PC-9 (cell line): Measurements from ENCODE around the gene IL1R2. TPM values are rescaled to one million over a fixed set of nuclear protein-coding genes. Genes with fewer than 3 reads are reported as not detected.
A peak's percentile ranks its signal among the peaks of the same experiment; 100 is the strongest.

Experiments used
- BruUV-seq: library from RNA; stranded (reverse); fragments of 400-500 nt; replicated peaks from 2 replicates; lab custom pipeline; 2021; lab: Mats Ljungman, UMichigan
- CTCF ChIA-PET: fragments of 300-600 bp; sonication (Branson Sonifier 250); formaldehyde crosslinking; loops from one replicate; lab custom pipeline; 2022; ENCODE audit warnings: antibody characterized with exemption; lab: Charles Lee
- POLR2A ChIA-PET: fragments of 300-600 bp; sonication (Branson Sonifier 250); formaldehyde crosslinking; loops from one replicate; lab custom pipeline; 2022; ENCODE audit warnings: antibody characterized with exemption; ENCODE audit not compliant: unreplicated experiment; lab: Charles Lee
- DNase-seq, 2 experiments: peaks; one replicate each; pipeline versions ENCODE4 v3.0.0 to v3.0.0-alpha.2; 2015 to 2022; ENCODE audit warnings: mixed read lengths in 1 of 2
- H2AFZ ChIP-seq: fragments of 200-600 bp; sonication (generic); 2 replicates; pipeline ENCODE4 v1.8.1; 2017; ENCODE audit warnings: antibody characterized with exemption
- H3F3A ChIP-seq: fragments of 200-600 bp; sonication (generic); 2 replicates; pipeline ENCODE4 v1.8.1; 2017; ENCODE audit warnings: antibody characterized with exemption, mild to moderate bottlenecking, low read depth; ENCODE audit not compliant: insufficient read depth
- H3K27ac ChIP-seq: fragments of 200-600 bp; sonication (generic); 2 replicates; pipeline ENCODE4 v1.6.1; 2016; ENCODE audit warnings: mixed run types
- H3K27me3 ChIP-seq: fragments of 200-600 bp; sonication (generic); 2 replicates; pipeline ENCODE4 v1.6.1; 2016; ENCODE audit warnings: low read depth, mixed run types; ENCODE audit not compliant: insufficient read depth
- H3K36me3 ChIP-seq: fragments of 200-600 bp; sonication (generic); 2 replicates; pipeline ENCODE4 v1.6.1; 2016; ENCODE audit warnings: low read depth, mixed run types
- H3K4me1 ChIP-seq: fragments of 200-600 bp; sonication (generic); replicated peaks from 2 replicates; pipeline ENCODE4 v1.6.1; 2016; ENCODE audit warnings: mixed run types; ENCODE audit not compliant: insufficient read depth
- H3K4me2 ChIP-seq: fragments of 200-600 bp; sonication (generic); 2 replicates; pipeline ENCODE4 v1.6.1; 2017; ENCODE audit warnings: mixed run types
- H3K4me3 ChIP-seq: fragments of 200-600 bp; sonication (generic); 2 replicates; pipeline ENCODE4 v1.6.1; 2016; ENCODE audit warnings: mixed run types
- H3K79me2 ChIP-seq: fragments of 200-600 bp; sonication (generic); 2 replicates; pipeline ENCODE4 v1.6.1; 2017; ENCODE audit warnings: low read depth, mixed run types
- H3K9me2 ChIP-seq: fragments of 200-600 bp; sonication (generic); 2 replicates; pipeline ENCODE4 v1.8.1; 2017; ENCODE audit warnings: mild to moderate bottlenecking; ENCODE audit not compliant: insufficient read depth
- H3K9me3 ChIP-seq: fragments of 200-600 bp; sonication (generic); 2 replicates; pipeline ENCODE4 v1.8.1; 2016; ENCODE audit warnings: low read depth; ENCODE audit not compliant: insufficient read depth
- H4K20me1 ChIP-seq: fragments of 200-600 bp; sonication (generic); 2 replicates; pipeline ENCODE4 v1.8.1; 2017; ENCODE audit not compliant: insufficient read depth
- CTCF ChIP-seq: fragments of 200-600 bp; sonication (generic); conservative IDR thresholded peaks from 2 replicates; pipeline ENCODE4 v1.6.1; 2017; ENCODE audit warnings: mixed run types, antibody characterized with exemption, mild to moderate bottlenecking, moderate library complexity
- EZH2 ChIP-seq: fragments of 200-600 bp; sonication (generic); IDR thresholded peaks from 2 replicates; pipeline ENCODE4 v1.8.0; 2017; ENCODE audit warnings: antibody characterized with exemption, low read depth
- intact Hi-C: fragments of 100-400 bp; cut with micrococcal nuclease; formaldehyde crosslinking; loops from one replicate; pipeline ENCODE4 v1.10.0; 2022; ENCODE audit not compliant: unreplicated experiment
- total RNA-seq: library from RNA; stranded (reverse); gene quantifications from 2 replicates; pipeline ENCODE4 v1.2.3, GENCODE V29; 2021

The IL1R2 gene
- total RNA-seq, 1 experiment from 2014 or later: 3.8 TPM

DNA sequence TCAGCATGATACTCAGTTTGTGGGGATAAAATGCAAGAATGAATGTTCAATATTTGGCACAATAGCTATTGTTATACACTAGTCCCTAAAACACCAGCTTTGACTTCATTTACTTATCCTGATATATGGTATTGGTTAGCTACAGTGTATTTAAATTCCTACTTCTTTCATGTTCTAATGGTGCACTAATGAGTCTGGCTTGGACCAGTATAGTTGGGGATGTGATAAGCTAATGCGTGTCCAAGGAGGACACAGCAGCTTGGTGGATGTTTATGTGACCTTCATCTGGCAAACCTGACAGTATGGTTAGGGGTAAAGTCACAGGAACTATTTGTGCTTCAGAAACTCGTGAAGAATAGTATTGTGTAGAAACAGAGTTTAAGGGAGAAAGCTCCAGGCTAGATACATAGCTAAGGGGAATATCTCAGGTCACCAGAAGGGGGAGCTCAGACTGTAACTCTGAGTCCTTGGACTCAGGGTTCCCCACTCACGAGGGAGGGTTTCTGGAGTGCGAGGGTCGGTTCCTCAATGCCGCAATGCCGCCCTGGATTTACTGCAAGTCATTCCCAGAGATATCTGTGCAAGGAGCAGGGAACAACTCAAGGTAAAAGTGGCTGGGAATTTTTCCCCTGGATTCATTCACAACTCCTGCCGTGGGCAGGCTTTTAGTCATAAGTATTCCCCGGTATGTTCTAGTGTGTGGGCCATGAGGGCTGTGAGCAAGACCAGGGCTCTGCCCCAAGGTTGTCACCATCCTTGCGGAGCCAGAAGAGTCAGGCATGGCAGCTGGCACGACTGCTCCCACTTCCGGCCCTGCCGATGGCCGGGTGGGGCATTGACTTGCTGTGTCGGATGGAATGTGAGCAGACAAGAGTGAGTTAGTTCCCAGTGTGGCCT lies 14.5 kb downstream of the IL1R2 start:
- H3F3A ChIP-seq: peaks cover 4% of the 10 kb centered on the region; the same call in 1 of the 2 replicates
- intact Hi-C loops: no loop called here
- no peak overlapping the region for H2AFZ ChIP-seq
- CTCF ChIA-PET: interaction anchor here (0.6 to 1.2 kb wide), 5 partner anchors 14 to 235 kb away, joined by 3 to 6 read pairs (median 4); no protein-coding TSS in a partner anchor
- BruUV-seq: no TSS peak
- no peak overlapping the region for H3K4me3 ChIP-seq
- H3K9me2 ChIP-seq: no peaks in the 10 kb centered on the region
- no peak for DNase-seq
- H3K27ac ChIP-seq: no peak overlapping the region
- no peaks in the 10 kb centered on the region for H3K9me3 ChIP-seq
- POLR2A ChIA-PET: no interaction called here
- H3K27me3 ChIP-seq: no peaks in the 10 kb centered on the region
- no peaks in the 10 kb centered on the region for H3K36me3 ChIP-seq
- no peak overlapping the region for H3K4me2 ChIP-seq
- TF ChIP-seq CTCF (peak; percentile 73), EZH2 (no peak)
- H4K20me1 ChIP-seq: no peaks in the 10 kb centered on the region
- no peaks in the 10 kb centered on the region for H3K79me2 ChIP-seq
- peaks cover 12% of the 10 kb centered on the region for H3K4me1 ChIP-seq

- Histone ChIP-seq H3K9me2 (no peaks in the 10 kb centered on the region), H3K79me2 (no peaks in the 10 kb centered on the region), H3K4me1 (peaks cover 5% of the 10 kb centered on the region), H3K4me2 (no peak overlapping the region), H3F3A (no peaks in the 10 kb centered on the region), H3K9me3 (no peaks in the 10 kb centered on the region), H3K27ac (no peak overlapping the region), H3K36me3 (no peaks in the 10 kb centered on the region), H4K20me1 (no peaks in the 10 kb centered on the region), H2AFZ (no peak overlapping the region), H3K4me3 (no peak overlapping the region), H3K27me3 (no peaks in the 10 kb centered on the region)
- intact Hi-C loops: no loop called here
- BruUV-seq: no TSS peak
- ChIA-PET POLR2A (no interaction called here), CTCF (interaction anchor here (0.6 to 1.2 kb wide), 5 partner anchors 13 to 234 kb away, joined by 3 to 6 read pairs (median 4); no protein-coding TSS in a partner anchor)
- no peak for TF ChIP-seq EZH2
- no peak for TF ChIP-seq CTCF
- no peak for DNase-seq
Observed at GRCh38 chr2:102006886-102007278, 15.1 kb downstream of the IL1R2 start.

DNA sequence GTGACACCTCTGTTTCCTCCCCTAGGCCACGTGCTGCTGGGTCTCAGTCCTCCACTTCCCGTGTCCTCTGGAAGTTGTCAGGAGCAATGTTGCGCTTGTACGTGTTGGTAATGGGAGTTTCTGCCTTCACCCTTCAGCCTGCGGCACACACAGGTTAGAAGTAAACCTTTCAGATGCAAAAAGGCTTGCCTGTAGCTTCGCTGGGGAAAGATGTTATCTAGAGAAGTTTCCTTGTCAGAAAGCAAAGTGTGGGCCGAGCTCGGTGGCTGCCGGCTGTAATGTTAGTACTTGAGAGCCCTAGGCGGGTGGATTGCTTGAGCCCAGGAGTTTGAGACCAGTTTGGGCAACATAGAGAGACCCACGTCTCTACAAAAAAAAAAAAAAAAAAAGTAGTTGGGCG lies 16.7 kb downstream of the IL1R2 start:
- Histone ChIP-seq H3K4me2 (no peak overlapping the region), H3K79me2 (no peaks in the 10 kb centered on the region), H3K27ac (no peak overlapping the region), H3K4me1 (no peaks in the 10 kb centered on the region), H3K36me3 (no peaks in the 10 kb centered on the region), H3K4me3 (no peak overlapping the region), H3K9me2 (no peaks in the 10 kb centered on the region), H3K9me3 (no peaks in the 10 kb centered on the region), H2AFZ (no peak overlapping the region), H3K27me3 (no peaks in the 10 kb centered on the region), H4K20me1 (no peaks in the 10 kb centered on the region), H3F3A (no peaks in the 10 kb centered on the region)
- BruUV-seq: no TSS peak
- ChIA-PET POLR2A (no interaction called here), CTCF (no interaction called here)
- DNase-seq: no peak
- TF ChIP-seq EZH2: no peak
- TF ChIP-seq CTCF: no peak
- intact Hi-C loops: no loop called here
